GM18861 (cell line): ENCODE measurements around the gene MTA1.

Experiments used
- ATAC-seq: cut with Tn5 transposase; IDR thresholded peaks from one replicate; pipeline ENCODE4 v1.9.1; 2021; ENCODE audit not compliant: unreplicated experiment

MTA1 gene

GRCh38 chr14:105473033-105473676, 53.5 kb downstream of the MTA1 start:
- no peak for ATAC-seq

GRCh38 chr14:105473677-105474482, 54.3 kb downstream of the MTA1 start:
- no peak for ATAC-seq

- ATAC-seq = no peak
Measured at GRCh38 chr14:105474483-105475268, 55.0 kb downstream of the MTA1 start, which contains the start of gene CRIP2. Gene CRIP2 (plus strand): TSS chr14:105474821. CDS start chr14:105474863, 42 bp downstream.

GRCh38 chr14:105475269-105476096, 55.9 kb downstream of the MTA1 start:
- ATAC-seq = no peak

GRCh38 chr14:105476097-105476830, 56.6 kb downstream of the MTA1 start:
- no peak for ATAC-seq

- ATAC-seq = no peak
Measured at GRCh38 chr14:105476831-105477659, 57.4 kb downstream of the MTA1 start.

GRCh38 chr14:105477660-105478397, 58.2 kb downstream of the MTA1 start:
- ATAC-seq = no peak

GRCh38 chr14:105478398-105479251, 59.0 kb downstream of the MTA1 start:
- no peak for ATAC-seq

GRCh38 chr14:105479431-105480158, 60.0 kb downstream of the MTA1 start:
- no peak for ATAC-seq

GRCh38 chr14:105480199-105480746, 60.6 kb downstream of the MTA1 start:
- no peak for ATAC-seq

GRCh38 chr14:105480807-105481801, 61.5 kb downstream of the MTA1 start:
- ATAC-seq = peak; percentile 40

- peak; percentile 58 for ATAC-seq
Measured at GRCh38 chr14:105481886-105482457, 62.3 kb downstream of the MTA1 start.

GRCh38 chr14:105482486-105483110, 63.0 kb downstream of the MTA1 start:
- ATAC-seq = no peak

- ATAC-seq = no peak
Measured at GRCh38 chr14:105483300-105484068, 63.9 kb downstream of the MTA1 start.
